ENCODE data around the gene BEGAIN. TPM values are rescaled to one million over a fixed set of nuclear protein-coding genes. Genes with fewer than 3 reads are reported as not detected.

The BEGAIN gene
- polyA plus RNA-seq, 2 of the 4 experiments (the other 2 are of a cell fraction): 1.4 to 3.7 TPM

- H3K27ac ChIP-seq: no peak overlapping the region
- ATAC-seq (no peak), DNase-seq (ENCODE audit: low read depth in 1 of 2, low spot score in 1 of 2) (no peak), FAIRE-seq (no peak)
- H3K4me3 ChIP-seq: no peak overlapping the region
- ChIA-PET POLR2A (no interaction called here), CTCF (interaction anchor here (1.0 to 1.1 kb wide), 2 partner anchors 72 to 154 kb away, joined by 3 to 5 read pairs; no protein-coding TSS in a partner anchor)
- no peaks in the 10 kb centered on the region for H3K4me1 ChIP-seq
- WGBS (ENCODE audit: missing lambda C conversion rate): 94% methylated on average over 56 of the region's 69 CpGs
- TF ChIP-seq ZNF302 (CRISPR knock-in tag; IDR thresholded peaks at IDR 0.05) (no peak), CHD2 (IDR thresholded peaks at IDR 0.05; ENCODE audit: low read length, partially characterized antibody) (no peak), HDAC2 (IDR thresholded peaks at IDR 0.05) (no peak)
- no peak overlapping the region for H3K4me2 ChIP-seq
- no peaks in the 10 kb centered on the region for H3K9me3 ChIP-seq
Observed at GRCh38 chr14:100538351-100539002, 48.7 kb downstream of the BEGAIN start.

GRCh38 chr14:100537446-100538350, 49.5 kb downstream of the BEGAIN start:
- DNase-seq (ENCODE audit: low read depth in 1 of 2, low spot score in 1 of 2) (no peak), FAIRE-seq (no peak), ATAC-seq (no peak)
- no peak overlapping the region for H3K4me2 ChIP-seq
- 89% methylated on average over 23 of the region's 53 CpGs for WGBS (ENCODE audit: missing lambda C conversion rate)
- no peak overlapping the region for H3K27ac ChIP-seq
- H3K4me3 ChIP-seq: no peak overlapping the region
- H3K9me3 ChIP-seq: no peaks in the 10 kb centered on the region
- H3K4me1 ChIP-seq: no peaks in the 10 kb centered on the region
- ChIA-PET CTCF (interaction anchor here (0.6 to 1.2 kb wide), 3 partner anchors 104 to 153 kb away, joined by 3 to 5 read pairs (median 5); no protein-coding TSS in a partner anchor), POLR2A (no interaction called here)
- no peak for TF ChIP-seq CHD2 (IDR thresholded peaks at IDR 0.05; ENCODE audit: low read length, partially characterized antibody)
- no peak for TF ChIP-seq EHMT2 (IDR thresholded peaks at IDR 0.05; ENCODE audit: low read depth)

DNA sequence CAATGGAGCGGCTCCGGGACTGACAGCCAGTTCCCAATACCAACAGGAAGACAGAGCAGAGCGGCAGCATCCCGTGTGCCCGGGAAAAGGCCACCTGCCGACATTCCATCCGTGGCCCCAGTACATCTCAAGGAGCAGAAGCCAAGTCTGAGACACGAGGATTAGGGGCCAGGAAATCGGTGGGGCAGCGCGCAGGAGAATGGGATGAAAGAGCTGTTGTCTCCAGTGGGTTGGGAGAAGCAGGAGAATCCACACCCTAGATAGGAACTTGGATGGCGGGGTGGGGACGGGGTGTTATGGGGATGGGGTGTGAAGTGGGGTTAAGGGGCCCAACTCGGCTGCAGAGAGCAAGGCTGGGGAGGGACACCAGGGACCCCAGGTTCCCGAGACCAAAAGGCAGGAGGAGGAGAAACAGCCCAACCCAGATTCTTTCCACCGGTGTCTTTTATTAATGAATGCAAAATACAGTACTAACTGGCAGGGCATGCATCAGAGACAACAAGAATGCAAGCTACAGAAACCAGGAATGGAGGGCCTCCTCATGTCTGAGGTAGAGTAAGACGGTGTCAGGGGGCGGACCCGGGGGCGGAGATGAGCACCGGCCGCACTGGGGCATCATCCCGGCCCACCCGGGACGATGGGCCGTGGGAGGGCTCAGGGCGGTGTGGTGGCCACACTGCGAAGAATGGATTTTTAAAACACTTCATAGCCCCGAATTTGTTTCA, 50.3 kb downstream of the BEGAIN start:
- ChIA-PET CTCF (interaction anchor here (0.6 to 1.2 kb wide), 2 partner anchors 105 to 120 kb away, joined by 3 to 5 read pairs; no protein-coding TSS in a partner anchor), POLR2A (interaction anchor here (0.7 kb wide), 1 partner anchor 60 kb away, joined by 7 read pairs; no protein-coding TSS in a partner anchor)
- Histone ChIP-seq H3K4me3 (no peak overlapping the region), H3K27ac (no peak overlapping the region), H3K9me3 (no peaks in the 10 kb centered on the region), H3K4me2 (no peak overlapping the region), H3K4me1 (no peaks in the 10 kb centered on the region)
- ATAC-seq: no peak
- no peak for TF ChIP-seq ZNF302 (CRISPR knock-in tag; IDR thresholded peaks at IDR 0.05)
- no peak for TF ChIP-seq SREBF2 (IDR thresholded peaks at IDR 0.05)
- TF ChIP-seq GATA3 (IDR thresholded peaks at IDR 0.05; ENCODE audit: borderline replicate concordance): no peak
- TF ChIP-seq HOXB5 (CRISPR knock-in tag; IDR thresholded peaks at IDR 0.05): no peak
- TF ChIP-seq POLR2AphosphoS2 (conservative IDR thresholded peaks at IDR 0.05; ENCODE audit: low read length): no peak
- TF ChIP-seq ELK1 (IDR thresholded peaks at IDR 0.05; ENCODE audit: low read depth, low read length): no peak
- TF ChIP-seq HDAC2 (IDR thresholded peaks at IDR 0.05): no peak
- no peak for TF ChIP-seq NFE2L2 (conservative IDR thresholded peaks at IDR 0.05; ENCODE audit: low read length)
- no peak for TF ChIP-seq EHMT2 (IDR thresholded peaks at IDR 0.05; ENCODE audit: low read depth)
- no peak for TF ChIP-seq ZFP36 (IDR thresholded peaks at IDR 0.05; ENCODE audit: borderline replicate concordance, partially characterized antibody)
- no peak for TF ChIP-seq HOXB13 (CRISPR knock-in tag; IDR thresholded peaks at IDR 0.05; ENCODE audit: low read depth)
- no peak for TF ChIP-seq PHF8 (IDR thresholded peaks at IDR 0.05; ENCODE audit: borderline replicate concordance, low read depth)
- TF ChIP-seq, protein P1, sequence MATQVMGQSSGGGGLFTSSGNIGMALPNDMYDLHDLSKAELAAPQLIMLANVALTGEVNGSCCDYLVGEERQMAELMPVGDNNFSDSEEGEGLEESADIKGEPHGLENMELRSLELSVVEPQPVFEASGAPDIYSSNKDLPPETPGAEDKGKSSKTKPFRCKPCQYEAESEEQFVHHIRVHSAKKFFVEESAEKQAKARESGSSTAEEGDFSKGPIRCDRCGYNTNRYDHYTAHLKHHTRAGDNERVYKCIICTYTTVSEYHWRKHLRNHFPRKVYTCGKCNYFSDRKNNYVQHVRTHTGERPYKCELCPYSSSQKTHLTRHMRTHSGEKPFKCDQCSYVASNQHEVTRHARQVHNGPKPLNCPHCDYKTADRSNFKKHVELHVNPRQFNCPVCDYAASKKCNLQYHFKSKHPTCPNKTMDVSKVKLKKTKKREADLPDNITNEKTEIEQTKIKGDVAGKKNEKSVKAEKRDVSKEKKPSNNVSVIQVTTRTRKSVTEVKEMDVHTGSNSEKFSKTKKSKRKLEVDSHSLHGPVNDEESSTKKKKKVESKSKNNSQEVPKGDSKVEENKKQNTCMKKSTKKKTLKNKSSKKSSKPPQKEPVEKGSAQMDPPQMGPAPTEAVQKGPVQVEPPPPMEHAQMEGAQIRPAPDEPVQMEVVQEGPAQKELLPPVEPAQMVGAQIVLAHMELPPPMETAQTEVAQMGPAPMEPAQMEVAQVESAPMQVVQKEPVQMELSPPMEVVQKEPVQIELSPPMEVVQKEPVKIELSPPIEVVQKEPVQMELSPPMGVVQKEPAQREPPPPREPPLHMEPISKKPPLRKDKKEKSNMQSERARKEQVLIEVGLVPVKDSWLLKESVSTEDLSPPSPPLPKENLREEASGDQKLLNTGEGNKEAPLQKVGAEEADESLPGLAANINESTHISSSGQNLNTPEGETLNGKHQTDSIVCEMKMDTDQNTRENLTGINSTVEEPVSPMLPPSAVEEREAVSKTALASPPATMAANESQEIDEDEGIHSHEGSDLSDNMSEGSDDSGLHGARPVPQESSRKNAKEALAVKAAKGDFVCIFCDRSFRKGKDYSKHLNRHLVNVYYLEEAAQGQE (IDR thresholded peaks at IDR 0.05): no peak
- no peak for TF ChIP-seq ZSCAN20 (CRISPR knock-in tag; IDR thresholded peaks at IDR 0.05)
- no peak for TF ChIP-seq HOXA7 (CRISPR knock-in tag; IDR thresholded peaks at IDR 0.05)
- no peak for TF ChIP-seq CHD2 (IDR thresholded peaks at IDR 0.05; ENCODE audit: low read length, partially characterized antibody)
- no peak for TF ChIP-seq EHF (CRISPR knock-in tag; IDR thresholded peaks at IDR 0.05)
- no peak for TF ChIP-seq POLR2A (IDR thresholded peaks at IDR 0.05; ENCODE audit: low read length)
- TF ChIP-seq TP53 (CRISPR knock-in tag; IDR thresholded peaks at IDR 0.05): no peak
- no peak for TF ChIP-seq RAD21 (conservative IDR thresholded peaks at IDR 0.05 in 1 of 2, IDR thresholded peaks at IDR 0.05 in 1 of 2)
- no peak for FAIRE-seq
- DNase-seq (ENCODE audit: low read depth in 1 of 2, low spot score in 1 of 2): no peak
- WGBS (ENCODE audit: missing lambda C conversion rate): 83% methylated on average over 27 of the region's 29 CpGs

Data from A549 (cell line).